Gastrocnemius medialis (tissue), 4 donors: ENCODE measurements around the gene GALNT11.

Experiments
- POLR2A ChIP-seq, 2 donors: fragments of 450-650 bp; IDR thresholded peaks; one replicate each; pipeline ENCODE4 v1.6.1; 2017; ENCODE audit warnings: antibody characterized with exemption in 2 of 2, mild to moderate bottlenecking in 2 of 2, moderate library complexity in 2 of 2
- TF ChIP-seq, protein P1 (sequence below), 5 experiments: fragments of 450-650 bp in 3 of 5; fragments of 200-600 bp in 2 of 5; sonication (generic) in 2 of 5; IDR thresholded peaks in 4 of 5; conservative IDR thresholded peaks in 1 of 5; 1 replicate in 4 of 5; 2 replicates in 1 of 5; pipeline ENCODE4 v1.5.1; 2016 to 2019; ENCODE audit warnings: antibody characterized with exemption in 5 of 5, mild to moderate bottlenecking in 3 of 5, moderate library complexity in 3 of 5

GRCh38 chr7:152095771-152096170 lies 70.3 kb downstream of the GALNT11 start:
- TF ChIP-seq, protein P1, sequence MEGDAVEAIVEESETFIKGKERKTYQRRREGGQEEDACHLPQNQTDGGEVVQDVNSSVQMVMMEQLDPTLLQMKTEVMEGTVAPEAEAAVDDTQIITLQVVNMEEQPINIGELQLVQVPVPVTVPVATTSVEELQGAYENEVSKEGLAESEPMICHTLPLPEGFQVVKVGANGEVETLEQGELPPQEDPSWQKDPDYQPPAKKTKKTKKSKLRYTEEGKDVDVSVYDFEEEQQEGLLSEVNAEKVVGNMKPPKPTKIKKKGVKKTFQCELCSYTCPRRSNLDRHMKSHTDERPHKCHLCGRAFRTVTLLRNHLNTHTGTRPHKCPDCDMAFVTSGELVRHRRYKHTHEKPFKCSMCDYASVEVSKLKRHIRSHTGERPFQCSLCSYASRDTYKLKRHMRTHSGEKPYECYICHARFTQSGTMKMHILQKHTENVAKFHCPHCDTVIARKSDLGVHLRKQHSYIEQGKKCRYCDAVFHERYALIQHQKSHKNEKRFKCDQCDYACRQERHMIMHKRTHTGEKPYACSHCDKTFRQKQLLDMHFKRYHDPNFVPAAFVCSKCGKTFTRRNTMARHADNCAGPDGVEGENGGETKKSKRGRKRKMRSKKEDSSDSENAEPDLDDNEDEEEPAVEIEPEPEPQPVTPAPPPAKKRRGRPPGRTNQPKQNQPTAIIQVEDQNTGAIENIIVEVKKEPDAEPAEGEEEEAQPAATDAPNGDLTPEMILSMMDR (IDR thresholded peaks at IDR 0.05 in 4 of 5, conservative IDR thresholded peaks at IDR 0.05 in 1 of 5): no peak
- TF ChIP-seq POLR2A (IDR thresholded peaks at IDR 0.05): no peak
